ENCODE measurements around the gene PPP4R1. TPM values are rescaled to one million over a fixed set of nuclear protein-coding genes. Genes with fewer than 3 reads are reported as not detected.

Gene PPP4R1
- total RNA-seq, 1 experiment from 2014 or later, result 106 TPM

DNA sequence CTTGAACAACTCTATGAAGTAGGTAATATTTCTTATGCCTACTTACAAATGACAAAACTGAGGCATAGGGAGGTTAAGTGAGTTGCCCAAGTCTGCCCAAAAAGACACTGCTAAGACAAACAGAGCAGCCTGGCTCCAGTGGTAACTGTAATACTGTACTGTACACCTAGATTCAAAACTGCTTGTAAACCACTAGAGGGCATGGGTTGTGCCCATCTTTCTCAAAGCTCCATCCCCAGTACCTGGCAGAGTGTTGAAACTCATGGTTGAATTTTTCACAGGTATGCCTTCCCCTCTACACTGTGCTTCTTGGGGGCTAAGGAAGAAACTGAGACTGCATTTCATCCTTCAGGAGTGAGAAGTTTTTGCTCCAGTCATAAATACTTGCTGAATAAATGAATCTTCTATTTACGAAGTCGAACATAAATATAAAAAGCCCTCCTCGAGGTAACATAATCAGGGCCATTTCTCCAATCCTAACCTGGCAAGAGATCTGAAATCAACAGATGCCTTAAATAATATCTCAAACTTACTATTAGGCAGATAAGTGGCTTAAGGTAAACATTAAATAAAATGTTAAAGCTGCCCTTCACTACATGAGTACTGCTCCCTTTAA, 2.0 kb downstream of the PPP4R1 start:
- H3K9me3 ChIP-seq (ENCODE audit: control insufficient read depth, low read depth, low read length), result no peaks in the 10 kb centered on the region
- H2AK5ac ChIP-seq (ENCODE audit: insufficient read length, low read length), result no peak overlapping the region
- H3K27me3 ChIP-seq (ENCODE audit: insufficient read depth, low read length), result no peaks in the 10 kb centered on the region
- no peak overlapping the region for H2BK12ac ChIP-seq (ENCODE audit: insufficient read length, low read depth, low read length)
- H3K4me1 ChIP-seq (ENCODE audit: insufficient read depth, low read length), result peaks cover 5% of the 10 kb centered on the region; the same call in 1 of the 2 replicates
- H3K9ac ChIP-seq (ENCODE audit: extremely low read depth, insufficient read length, low read length), result no peak overlapping the region
- no peak overlapping the region for H3K14ac ChIP-seq (ENCODE audit: insufficient read depth, low read length)
- H3K4me2 ChIP-seq (ENCODE audit: insufficient read depth, insufficient read length, low read length), result no peak overlapping the region
- H3K79me2 ChIP-seq (ENCODE audit: insufficient read depth, low read length), result peaks cover 20% of the 10 kb centered on the region
- H2AFZ ChIP-seq (ENCODE audit: low read length), result no peak overlapping the region
- H4K8ac ChIP-seq (replicated peaks; ENCODE audit: insufficient read length, low read depth, low read length), result no peak overlapping the region
- H2BK120ac ChIP-seq (ENCODE audit: low read depth, low read length, poor library complexity, severe bottlenecking), result no peak overlapping the region
- TF ChIP-seq, protein P1, sequence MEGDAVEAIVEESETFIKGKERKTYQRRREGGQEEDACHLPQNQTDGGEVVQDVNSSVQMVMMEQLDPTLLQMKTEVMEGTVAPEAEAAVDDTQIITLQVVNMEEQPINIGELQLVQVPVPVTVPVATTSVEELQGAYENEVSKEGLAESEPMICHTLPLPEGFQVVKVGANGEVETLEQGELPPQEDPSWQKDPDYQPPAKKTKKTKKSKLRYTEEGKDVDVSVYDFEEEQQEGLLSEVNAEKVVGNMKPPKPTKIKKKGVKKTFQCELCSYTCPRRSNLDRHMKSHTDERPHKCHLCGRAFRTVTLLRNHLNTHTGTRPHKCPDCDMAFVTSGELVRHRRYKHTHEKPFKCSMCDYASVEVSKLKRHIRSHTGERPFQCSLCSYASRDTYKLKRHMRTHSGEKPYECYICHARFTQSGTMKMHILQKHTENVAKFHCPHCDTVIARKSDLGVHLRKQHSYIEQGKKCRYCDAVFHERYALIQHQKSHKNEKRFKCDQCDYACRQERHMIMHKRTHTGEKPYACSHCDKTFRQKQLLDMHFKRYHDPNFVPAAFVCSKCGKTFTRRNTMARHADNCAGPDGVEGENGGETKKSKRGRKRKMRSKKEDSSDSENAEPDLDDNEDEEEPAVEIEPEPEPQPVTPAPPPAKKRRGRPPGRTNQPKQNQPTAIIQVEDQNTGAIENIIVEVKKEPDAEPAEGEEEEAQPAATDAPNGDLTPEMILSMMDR (conservative IDR thresholded peaks at IDR 0.05), result peak; percentile 58
- H3K56ac ChIP-seq (ENCODE audit: insufficient read length, low read depth, low read length), result no peak overlapping the region
- H3T11ph ChIP-seq (ENCODE audit: low read length), result no peak overlapping the region
- DNase-seq, result no peak
- H4K20me1 ChIP-seq (ENCODE audit: control insufficient read depth, insufficient read depth, insufficient read length), result no peaks in the 10 kb centered on the region
- no peak overlapping the region for H3K27ac ChIP-seq (ENCODE audit: insufficient read length, low read depth, low read length)
- H3K27ac Mint-ChIP-seq, result peak overlapping the region in 1 of 3 experiments; percentile 49; a peak in 1 of 7 replicates
- H2BK15ac ChIP-seq (ENCODE audit: low read depth, low read length), result no peak overlapping the region
- H4K91ac ChIP-seq (ENCODE audit: insufficient read length, low read depth, low read length), result no peak overlapping the region
- no peak overlapping the region for H4K5ac ChIP-seq (ENCODE audit: insufficient read length, low read depth, low read length)
- H3K79me1 ChIP-seq (ENCODE audit: insufficient read depth, low read depth, low read length, poor library complexity, severe bottlenecking), result peaks cover 2% of the 10 kb centered on the region
- H2BK5ac ChIP-seq (ENCODE audit: insufficient read length, low read length), result no peak overlapping the region
- H3K18ac ChIP-seq (ENCODE audit: insufficient read length, low read depth, low read length), result no peak overlapping the region
- no peaks in the 10 kb centered on the region; a peak in 1 of 5 replicates for H3K9me3 Mint-ChIP-seq
- H3K4me3 Mint-ChIP-seq, result peak overlapping the region; percentile 88 to 90
- H3K27me3 Mint-ChIP-seq (ENCODE audit: low read depth), result no peaks in the 10 kb centered on the region
- no peaks in the 10 kb centered on the region for H3K23me2 ChIP-seq (ENCODE audit: insufficient read length, low read depth, low read length, poor library complexity, severe bottlenecking)
- peaks cover 44 to 53% of the 10 kb centered on the region in 2 experiments for H3K4me1 Mint-ChIP-seq
- no peak overlapping the region for H2BK20ac ChIP-seq (ENCODE audit: low read depth, low read length, poor library complexity, severe bottlenecking)
- H3K36me3 Mint-ChIP-seq (ENCODE audit: insufficient read depth in 1 of 3, low read depth in 3 of 3), result peaks cover 15 to 17% (median 16%) of the 10 kb centered on the region in 3 experiments
- H3K23ac ChIP-seq (ENCODE audit: insufficient read length, low read depth, low read length), result no peak overlapping the region
- H3K4ac ChIP-seq (ENCODE audit: low read depth, low read length), result no peak overlapping the region
- WGBS (ENCODE audit: extremely low coverage, insufficient read length, low lambda C conversion rate), result no CpG with 5 or more reads among the region's 3 CpGs

Measured in H9 (cell line).